Psoas muscle (tissue), 8 donors: ENCODE measurements around the gene ANKAR. TPM values are rescaled to one million over a fixed set of nuclear protein-coding genes. Genes with fewer than 3 reads are reported as not detected.

ENCODE experiments used
- ATAC-seq, 4 donors: fragments of 200-7000 bp; cut with Tn5 transposase; one replicate each; pipeline ENCODE4 v1.9.1; 2020; ENCODE audit warnings: moderate library complexity in 3 of 4, mild to moderate bottlenecking in 2 of 4
- DNase-seq, 2 donors: peaks; one replicate each; pipeline ENCODE4 v3.0.0-alpha.2; 2020
- H3K27ac ChIP-seq: fragments of 200-600 bp; one replicate; pipeline ENCODE4 v1.8.0; 2022
- H3K27me3 ChIP-seq, 3 donors: fragments of 200-600 bp in 1 of 3; one replicate each; pipeline versions ENCODE4 v1.6.1 to v1.8.0; 2013 to 2022; ENCODE audit warnings: low read length in 2 of 3, mild to moderate bottlenecking in 2 of 3, moderate library complexity in 1 of 3; ENCODE audit not compliant: insufficient read depth in 3 of 3
- H3K36me3 ChIP-seq, 2 donors: fragments of 200-600 bp in 1 of 2; one replicate each; pipeline versions ENCODE4 v1.6.1 to v1.8.0; 2013 to 2022; ENCODE audit warnings: low read depth in 1 of 2, mild to moderate bottlenecking in 1 of 2, moderate library complexity in 1 of 2; ENCODE audit not compliant: insufficient read depth in 1 of 2
- H3K4me1 ChIP-seq: fragments of 200-600 bp; one replicate; pipeline ENCODE4 v1.8.0; 2022
- H3K4me3 ChIP-seq: fragments of 200-600 bp; one replicate; pipeline ENCODE4 v1.8.0; 2022; ENCODE audit warnings: mild to moderate bottlenecking
- H3K9me3 ChIP-seq: fragments of 200-600 bp; one replicate; pipeline ENCODE4 v1.8.0; 2022
- CTCF ChIP-seq: fragments of 200-600 bp; IDR thresholded peaks from one replicate; pipeline ENCODE4 v1.8.0; 2022; ENCODE audit warnings: antibody characterized with exemption
- WGBS, 3 donors: extraction: QIAGEN DNeasy Blood & Tissue Kit; methylation state at CpG; one replicate each; pipeline versions ENCODE4 v1.1.6 to v1.1.7; 2013; 5-methylcytosine and 5-hydroxymethylcytosine counted together
- intact Hi-C, 2 donors: fragments of 100-400 bp; cut with DNase I; formaldehyde crosslinking; loops; one replicate each; pipeline versions ENCODE4 v1.11.0 to v1.14.2; 2022
- polyA plus RNA-seq, 3 donors: library from polyadenylated mRNA; stranded (reverse); fragments of 200-250 nt; gene quantifications; one replicate each; pipeline ENCODE4 v1.2.3, GENCODE V29; 2013
- total RNA-seq, 4 donors: library from RNA; stranded (reverse); fragmentation: NEBNext Ultra II Directional in 2 of 4; extraction: Animal tissue kit (Norgen Biotek cat#: 25700) in 2 of 4; gene quantifications; one replicate each; pipeline versions ENCODE4 v1.2.1 to v1.2.4, GENCODE V29; 2021 to 2023
- donor health status: healthy with polysubstance abuse.
- donor health status: DM: no; HTN: no; CAD: no; lungs with moderate emphysema.
- donor health status: Bipolar disorder and iron deficiency.
- donor health status: healthy.
- donor health status: DM: yes; HTN: yes; CAD: no.
- donor health status: DM: no; HTN: no; CAD: no.
- donor health status: DM: no; HTN: no; CAD: no.
- donor health status: DM: yes; HTN: yes; CAD: no.

ANKAR gene
- total and polyA plus RNA-seq, 7 donors, result 0.72 to 8.7 (median 4.1) TPM

GRCh38 chr2:189681203-189681602 is 6.7 kb downstream of the ANKAR start:
- Histone ChIP-seq H3K9me3 (peaks cover 6% of the 10 kb centered on the region), H3K27ac (no peak overlapping the region), H3K4me1 (peaks cover under 1% of the 10 kb centered on the region), H3K27me3 (no peaks in the 10 kb centered on the region), H3K4me3 (no peak overlapping the region), H3K36me3 (no peaks in the 10 kb centered on the region)
- ATAC-seq, result no peak
- no peak for TF ChIP-seq CTCF
- no peak for DNase-seq
- 81 to 95% (median 89%) methylated on average over 1 of the region's 1 CpG for WGBS, 3 donors
- intact Hi-C loops, result loop anchor here in 1 of 2 donors (5.0 kb wide), 1 partner anchor 381 kb away; the partner anchor contains the start of gene MSTN

GRCh38 chr2:189681903-189682302 is 7.4 kb downstream of the ANKAR start:
- H3K9me3 ChIP-seq, result peaks cover 6% of the 10 kb centered on the region
- H3K36me3 ChIP-seq, result no peaks in the 10 kb centered on the region
- intact Hi-C loops, result loop anchor here in 1 of 2 donors (5.0 kb wide), 1 partner anchor 380 kb away; the partner anchor contains the start of gene MSTN
- no peak overlapping the region for H3K27ac ChIP-seq
- no peak for TF ChIP-seq CTCF
- no peak for ATAC-seq
- peaks cover 3% of the 10 kb centered on the region for H3K4me1 ChIP-seq
- no peak for DNase-seq
- H3K27me3 ChIP-seq, result no peaks in the 10 kb centered on the region
- H3K4me3 ChIP-seq, result no peak overlapping the region

GRCh38 chr2:189683348-189683747 is 8.9 kb downstream of the ANKAR start:
- 47 to 57% (median 52%) methylated on average over 1 of the region's 1 CpG for WGBS, 3 donors
- H3K9me3 ChIP-seq, result peaks cover 5% of the 10 kb centered on the region
- H3K4me3 ChIP-seq, result no peak overlapping the region
- no peaks in the 10 kb centered on the region for H3K36me3 ChIP-seq
- no peaks in the 10 kb centered on the region for H3K27me3 ChIP-seq
- ATAC-seq, result no peak
- TF ChIP-seq CTCF, result no peak
- peaks cover 3% of the 10 kb centered on the region for H3K4me1 ChIP-seq
- intact Hi-C loops, result loop anchor here in 1 of 2 donors (5.0 kb wide), 1 partner anchor 379 kb away; the partner anchor contains the start of gene MSTN
- no peak for DNase-seq
- H3K27ac ChIP-seq, result no peak overlapping the region

- Histone ChIP-seq H3K27ac (no peak overlapping the region), H3K4me3 (no peak overlapping the region), H3K9me3 (no peaks in the 10 kb centered on the region), H3K27me3 (no peaks in the 10 kb centered on the region), H3K4me1 (peaks cover 3% of the 10 kb centered on the region), H3K36me3 (peaks cover 0 to 3% of the 10 kb centered on the region in 2 donors)
- WGBS, 3 donors, result 61 to 77% (median 72%) methylated on average over 1 of the region's 1 CpG
- no peak for TF ChIP-seq CTCF
- DNase-seq (no peak), ATAC-seq (no peak)
- intact Hi-C loops, result loop anchor here in 1 of 2 donors (5.0 kb wide), 1 partner anchor 377 kb away; the partner anchor contains the start of gene MSTN
Observed at GRCh38 chr2:189684811-189685210, 10.3 kb downstream of the ANKAR start.
